PC-9 (cell line): Measurements from ENCODE around the gene RBM48. TPM values are rescaled to one million over a fixed set of nuclear protein-coding genes. Genes with fewer than 3 reads are reported as not detected.

Experiments
- BruUV-seq: library from RNA; stranded (reverse); fragments of 400-500 nt; replicated peaks from 2 replicates; lab custom pipeline; 2021; lab: Mats Ljungman, UMichigan
- CTCF ChIA-PET: fragments of 300-600 bp; sonication (Branson Sonifier 250); formaldehyde crosslinking; loops from one replicate; lab custom pipeline; 2022; ENCODE audit warnings: antibody characterized with exemption; lab: Charles Lee
- POLR2A ChIA-PET: fragments of 300-600 bp; sonication (Branson Sonifier 250); formaldehyde crosslinking; loops from one replicate; lab custom pipeline; 2022; ENCODE audit warnings: antibody characterized with exemption; ENCODE audit not compliant: unreplicated experiment; lab: Charles Lee
- DNase-seq, 2 experiments: peaks; one replicate each; pipeline versions ENCODE4 v3.0.0 to v3.0.0-alpha.2; 2015 to 2022; ENCODE audit warnings: mixed read lengths in 1 of 2
- H2AFZ ChIP-seq: fragments of 200-600 bp; sonication (generic); 2 replicates; pipeline ENCODE4 v1.8.1; 2017; ENCODE audit warnings: antibody characterized with exemption
- H3F3A ChIP-seq: fragments of 200-600 bp; sonication (generic); 2 replicates; pipeline ENCODE4 v1.8.1; 2017; ENCODE audit warnings: antibody characterized with exemption, mild to moderate bottlenecking, low read depth; ENCODE audit not compliant: insufficient read depth
- H3K27ac ChIP-seq: fragments of 200-600 bp; sonication (generic); 2 replicates; pipeline ENCODE4 v1.6.1; 2016; ENCODE audit warnings: mixed run types
- H3K27me3 ChIP-seq: fragments of 200-600 bp; sonication (generic); 2 replicates; pipeline ENCODE4 v1.6.1; 2016; ENCODE audit warnings: low read depth, mixed run types; ENCODE audit not compliant: insufficient read depth
- H3K36me3 ChIP-seq: fragments of 200-600 bp; sonication (generic); 2 replicates; pipeline ENCODE4 v1.6.1; 2016; ENCODE audit warnings: low read depth, mixed run types
- H3K4me1 ChIP-seq: fragments of 200-600 bp; sonication (generic); replicated peaks from 2 replicates; pipeline ENCODE4 v1.6.1; 2016; ENCODE audit warnings: mixed run types; ENCODE audit not compliant: insufficient read depth
- H3K4me2 ChIP-seq: fragments of 200-600 bp; sonication (generic); 2 replicates; pipeline ENCODE4 v1.6.1; 2017; ENCODE audit warnings: mixed run types
- H3K4me3 ChIP-seq: fragments of 200-600 bp; sonication (generic); 2 replicates; pipeline ENCODE4 v1.6.1; 2016; ENCODE audit warnings: mixed run types
- H3K79me2 ChIP-seq: fragments of 200-600 bp; sonication (generic); 2 replicates; pipeline ENCODE4 v1.6.1; 2017; ENCODE audit warnings: low read depth, mixed run types
- H3K9me2 ChIP-seq: fragments of 200-600 bp; sonication (generic); 2 replicates; pipeline ENCODE4 v1.8.1; 2017; ENCODE audit warnings: mild to moderate bottlenecking; ENCODE audit not compliant: insufficient read depth
- H3K9me3 ChIP-seq: fragments of 200-600 bp; sonication (generic); 2 replicates; pipeline ENCODE4 v1.8.1; 2016; ENCODE audit warnings: low read depth; ENCODE audit not compliant: insufficient read depth
- H4K20me1 ChIP-seq: fragments of 200-600 bp; sonication (generic); 2 replicates; pipeline ENCODE4 v1.8.1; 2017; ENCODE audit not compliant: insufficient read depth
- CTCF ChIP-seq: fragments of 200-600 bp; sonication (generic); conservative IDR thresholded peaks from 2 replicates; pipeline ENCODE4 v1.6.1; 2017; ENCODE audit warnings: mixed run types, antibody characterized with exemption, mild to moderate bottlenecking, moderate library complexity
- EZH2 ChIP-seq: fragments of 200-600 bp; sonication (generic); IDR thresholded peaks from 2 replicates; pipeline ENCODE4 v1.8.0; 2017; ENCODE audit warnings: antibody characterized with exemption, low read depth
- intact Hi-C: fragments of 100-400 bp; cut with micrococcal nuclease; formaldehyde crosslinking; loops from one replicate; pipeline ENCODE4 v1.10.0; 2022; ENCODE audit not compliant: unreplicated experiment
- total RNA-seq: library from RNA; stranded (reverse); gene quantifications from 2 replicates; pipeline ENCODE4 v1.2.3, GENCODE V29; 2021

The RBM48 gene
- total RNA-seq, 1 experiment from 2014 or later, result 11.5 TPM

GRCh38 chr7:92546856-92547497, 18.4 kb downstream of the RBM48 start:
- DNase-seq, result no peak
- Histone ChIP-seq H2AFZ (no peak overlapping the region), H3K4me2 (no peak overlapping the region), H3K9me3 (no peaks in the 10 kb centered on the region), H3K79me2 (no peaks in the 10 kb centered on the region), H3K27me3 (no peaks in the 10 kb centered on the region), H3K36me3 (no peaks in the 10 kb centered on the region), H3F3A (no peaks in the 10 kb centered on the region), H3K27ac (no peak overlapping the region), H3K9me2 (no peaks in the 10 kb centered on the region), H3K4me3 (no peak overlapping the region), H4K20me1 (no peaks in the 10 kb centered on the region), H3K4me1 (no peaks in the 10 kb centered on the region)
- ChIA-PET POLR2A (no interaction called here), CTCF (no interaction called here)
- TF ChIP-seq CTCF (no peak), EZH2 (no peak)
- intact Hi-C loops, result no loop called here
- no TSS peak for BruUV-seq

- intact Hi-C loops, result no loop called here
- no peaks in the 10 kb centered on the region for H3K36me3 ChIP-seq
Measured at GRCh38 chr7:92547579-92547978, 19.0 kb downstream of the RBM48 start.

GRCh38 chr7:92550194-92550593, 21.6 kb downstream of the RBM48 start:
- POLR2A ChIA-PET, result no interaction called here
- CTCF ChIA-PET, result no interaction called here
- no peak for DNase-seq
- BruUV-seq, result no TSS peak
- H3K4me3 ChIP-seq, result no peak overlapping the region
- H3F3A ChIP-seq, result no peaks in the 10 kb centered on the region
- no peak for TF ChIP-seq EZH2
- TF ChIP-seq CTCF, result no peak
- H3K9me3 ChIP-seq, result no peaks in the 10 kb centered on the region
- no peaks in the 10 kb centered on the region for H3K79me2 ChIP-seq
- H3K27me3 ChIP-seq, result no peaks in the 10 kb centered on the region
- H3K9me2 ChIP-seq, result no peaks in the 10 kb centered on the region
- no peak overlapping the region for H3K27ac ChIP-seq
- no peak overlapping the region for H2AFZ ChIP-seq
- intact Hi-C loops, result no loop called here
- no peaks in the 10 kb centered on the region for H3K36me3 ChIP-seq
- no peak overlapping the region for H3K4me2 ChIP-seq
- H4K20me1 ChIP-seq, result no peaks in the 10 kb centered on the region
- H3K4me1 ChIP-seq, result no peaks in the 10 kb centered on the region

More at GRCh38 chr7:92547579-92547978, 19.0 kb downstream of the RBM48 start:
- DNase-seq, result no peak
- Histone ChIP-seq H3K79me2 (no peaks in the 10 kb centered on the region), H4K20me1 (no peaks in the 10 kb centered on the region), H3K9me3 (no peaks in the 10 kb centered on the region), H3K4me1 (no peaks in the 10 kb centered on the region), H3F3A (no peaks in the 10 kb centered on the region), H3K27ac (no peak overlapping the region), H3K4me2 (no peak overlapping the region), H2AFZ (no peak overlapping the region), H3K9me2 (no peaks in the 10 kb centered on the region), H3K27me3 (no peaks in the 10 kb centered on the region), H3K4me3 (no peak overlapping the region)
- no peak for TF ChIP-seq EZH2
- POLR2A ChIA-PET, result no interaction called here
- CTCF ChIA-PET, result no interaction called here
- no TSS peak for BruUV-seq

- Histone ChIP-seq H3K9me2 (no peaks in the 10 kb centered on the region), H3K4me2 (no peak overlapping the region), H3K4me3 (no peak overlapping the region), H2AFZ (no peak overlapping the region), H3K9me3 (no peaks in the 10 kb centered on the region), H3K27ac (no peak overlapping the region), H3F3A (peaks cover 23% of the 10 kb centered on the region), H4K20me1 (0 out of 2 replicates have a peak, but pooled peaks cover 3% of the 10 kb centered on the region), H3K4me1 (no peaks in the 10 kb centered on the region), H3K36me3 (peaks cover 8% of the 10 kb centered on the region), H3K79me2 (no peaks in the 10 kb centered on the region), H3K27me3 (no peaks in the 10 kb centered on the region)
- TF ChIP-seq EZH2, result no peak
- no peak for TF ChIP-seq CTCF
- no TSS peak for BruUV-seq
- no peak for DNase-seq
- ChIA-PET POLR2A (no interaction called here), CTCF (no interaction called here)
- intact Hi-C loops, result no loop called here
Measured at GRCh38 chr7:92557249-92557648, 28.7 kb downstream of the RBM48 start.
